ENCODE results near the gene ISCU.
"Not testable (repeated sequence)": the region's sequence is repeated elsewhere in the genome, so short reads cannot be mapped to it uniquely, and the experiment has no call there.

- not testable (repeated sequence) for TF ChIP-seq CTCF (IDR thresholded peaks at IDR 0.05; ENCODE audit: insufficient read depth, low read length, poor library complexity, severe bottlenecking); EZH2phosphoT487 (conservative IDR thresholded peaks at IDR 0.05; ENCODE audit: low read length)
These were observed 56.5 kb downstream of the ISCU start for GRCh38 chr12:108618953-108619274.
